ENCODE data around the gene GOLGA1.
"Not testable (repeated sequence)": the region's sequence is repeated elsewhere in the genome, so short reads cannot be mapped to it uniquely, and the experiment has no call there.

Gene GOLGA1

GRCh38 chr9:124940521-124940893 is 376 bp downstream of the GOLGA1 start:
- no peak for DNase-seq

GRCh38 chr9:124939944-124940343 is 939 bp downstream of the GOLGA1 start:
- no peak for DNase-seq

GRCh38 chr9:124934290-124934689 is 6.6 kb downstream of the GOLGA1 start:
- peak in 1 of 3 donors; percentile 15 for DNase-seq

GRCh38 chr9:124932333-124932732 is 8.6 kb downstream of the GOLGA1 start:
- DNase-seq, result peak in 2 of 3 donors; percentile 4 to 16

GRCh38 chr9:124929464-124929863 is 11.4 kb downstream of the GOLGA1 start:
- no peak for DNase-seq

- no peak for DNase-seq
These were observed 12.8 kb downstream of the GOLGA1 start for GRCh38 chr9:124928116-124928515.

GRCh38 chr9:124920394-124920793 is 20.5 kb downstream of the GOLGA1 start:
- not testable (repeated sequence) for DNase-seq

GRCh38 chr9:124914753-124915405 is 26.0 kb downstream of the GOLGA1 start:
- DNase-seq, result no peak

- DNase-seq, result no peak
These were observed 27.5 kb downstream of the GOLGA1 start for GRCh38 chr9:124913378-124913777.

GRCh38 chr9:124911766-124912165 is 29.1 kb downstream of the GOLGA1 start:
- DNase-seq, result no peak

GRCh38 chr9:124908098-124908497 is 32.8 kb downstream of the GOLGA1 start:
- DNase-seq, result no peak

- DNase-seq, result no peak
These were observed 33.9 kb downstream of the GOLGA1 start for GRCh38 chr9:124906966-124907365.

- no peak for DNase-seq
These were observed 41.0 kb downstream of the GOLGA1 start for GRCh38 chr9:124899845-124900244.

- no peak for DNase-seq
These were observed 43.1 kb downstream of the GOLGA1 start for GRCh38 chr9:124897570-124898460.

- DNase-seq, result peak; percentile 17 to 43 (median 20)
These were observed 46.1 kb downstream of the GOLGA1 start for GRCh38 chr9:124894741-124895170.

GRCh38 chr9:124894035-124894740 is 46.7 kb downstream of the GOLGA1 start:
- no peak for DNase-seq

GRCh38 chr9:124890179-124890578 is 50.7 kb downstream of the GOLGA1 start:
- no peak for DNase-seq

- no peak for DNase-seq
These were observed 51.9 kb downstream of the GOLGA1 start for GRCh38 chr9:124889006-124889405.

GRCh38 chr9:124887832-124888231 is 53.1 kb downstream of the GOLGA1 start:
- no peak for DNase-seq

GRCh38 chr9:124886866-124887492 is 53.9 kb downstream of the GOLGA1 start:
- no peak for DNase-seq

GRCh38 chr9:124886461-124886860 is 54.4 kb downstream of the GOLGA1 start:
- no peak for DNase-seq

- DNase-seq, result no peak
These were observed 55.3 kb downstream of the GOLGA1 start for GRCh38 chr9:124885551-124885950.

GRCh38 chr9:124884376-124884775 is 56.5 kb downstream of the GOLGA1 start:
- DNase-seq, result no peak
